ENCODE measurements around the gene TTBK1. TPM values are rescaled to one million over a fixed set of nuclear protein-coding genes. Genes with fewer than 3 reads are reported as not detected.

Gene TTBK1
- total RNA-seq, 1 donor from 2014 or later = 0.67 TPM

GRCh38 chr6:43280234-43280633, 37.0 kb downstream of the TTBK1 start:
- TF ChIP-seq CTCF (IDR thresholded peaks at IDR 0.05; ENCODE audit: insufficient read depth, low read length, poor library complexity, severe bottlenecking) = no peak
- peaks cover 40% of the 10 kb centered on the region for H3K27me3 ChIP-seq (ENCODE audit: control insufficient read depth, insufficient read depth, low read length)
- H3K4me3 ChIP-seq (ENCODE audit: low read depth, low read length) = no peak overlapping the region
- no peaks in the 10 kb centered on the region for H3K36me3 ChIP-seq (ENCODE audit: control insufficient read depth, insufficient read depth, low read length)
- no peak for DNase-seq (ENCODE audit: low read depth)

- Histone ChIP-seq H3K27me3 (ENCODE audit: control insufficient read depth, insufficient read depth, low read length) (peaks cover 44% of the 10 kb centered on the region), H3K4me3 (ENCODE audit: low read depth, low read length) (no peak overlapping the region), H3K36me3 (ENCODE audit: control insufficient read depth, insufficient read depth, low read length) (no peaks in the 10 kb centered on the region)
- DNase-seq (ENCODE audit: low read depth) = no peak
- no peak for TF ChIP-seq CTCF (IDR thresholded peaks at IDR 0.05; ENCODE audit: insufficient read depth, low read length, poor library complexity, severe bottlenecking)
Observed at GRCh38 chr6:43282060-43282459, 38.8 kb downstream of the TTBK1 start.

GRCh38 chr6:43282636-43283513, 39.6 kb downstream of the TTBK1 start:
- no peak for TF ChIP-seq CTCF (IDR thresholded peaks at IDR 0.05; ENCODE audit: insufficient read depth, low read length, poor library complexity, severe bottlenecking)
- Histone ChIP-seq H3K36me3 (ENCODE audit: control insufficient read depth, insufficient read depth, low read length) (no peaks in the 10 kb centered on the region), H3K4me3 (ENCODE audit: low read depth, low read length) (no peak overlapping the region), H3K27me3 (ENCODE audit: control insufficient read depth, insufficient read depth, low read length) (peaks cover 44% of the 10 kb centered on the region)
- no peak for DNase-seq (ENCODE audit: low read depth)

- TF ChIP-seq CTCF (IDR thresholded peaks at IDR 0.05; ENCODE audit: insufficient read depth, low read length, poor library complexity, severe bottlenecking) = no peak
- no peaks in the 10 kb centered on the region for H3K36me3 ChIP-seq (ENCODE audit: control insufficient read depth, insufficient read depth, low read length)
- H3K4me3 ChIP-seq (ENCODE audit: low read depth, low read length) = no peak overlapping the region
- no peak for DNase-seq (ENCODE audit: low read depth)
- peaks cover 44% of the 10 kb centered on the region for H3K27me3 ChIP-seq (ENCODE audit: control insufficient read depth, insufficient read depth, low read length)
Observed at GRCh38 chr6:43283514-43283901, 40.2 kb downstream of the TTBK1 start.

GRCh38 chr6:43283905-43284304, 40.6 kb downstream of the TTBK1 start:
- peaks cover 44% of the 10 kb centered on the region for H3K27me3 ChIP-seq (ENCODE audit: control insufficient read depth, insufficient read depth, low read length)
- H3K4me3 ChIP-seq (ENCODE audit: low read depth, low read length) = no peak overlapping the region
- no peaks in the 10 kb centered on the region for H3K36me3 ChIP-seq (ENCODE audit: control insufficient read depth, insufficient read depth, low read length)
- no peak for TF ChIP-seq CTCF (IDR thresholded peaks at IDR 0.05; ENCODE audit: insufficient read depth, low read length, poor library complexity, severe bottlenecking)
- no peak for DNase-seq (ENCODE audit: low read depth)

Measured in kidney epithelial cell (primary cell).